ENCODE results near the gene DLG5.

Gene DLG5

GRCh38 chr10:77892761-77893160, 33.8 kb downstream of the DLG5 start:
- POLR2A ChIA-PET (ENCODE audit: low non-redundant PET), result no interaction called here
- CTCF ChIA-PET, result no interaction called here
- DNase-seq (ENCODE audit: low spot score), result no peak
- peak overlapping the region; percentile 70 for H3K27ac ChIP-seq
- TF ChIP-seq CTCF (conservative IDR thresholded peaks at IDR 0.05; ENCODE audit: low read depth), result no peak

GRCh38 chr10:77892021-77892739, 34.4 kb downstream of the DLG5 start:
- CTCF ChIA-PET, result interaction anchor here (0.9 to 1.6 kb wide), 2 partner anchors 18 to 36 kb away, joined by 3 to 4 read pairs; no protein-coding TSS in a partner anchor
- peak overlapping the region; percentile 70 for H3K27ac ChIP-seq
- DNase-seq (ENCODE audit: low spot score), result no peak
- POLR2A ChIA-PET (ENCODE audit: low non-redundant PET), result interaction anchor here (0.6 kb wide), 1 partner anchor 36 kb away, joined by 6 read pairs; no protein-coding TSS in a partner anchor
- TF ChIP-seq CTCF (conservative IDR thresholded peaks at IDR 0.05; ENCODE audit: low read depth), result no peak

- no peak for DNase-seq (ENCODE audit: low spot score)
- ChIA-PET CTCF (interaction anchor here (0.6 to 1.1 kb wide), 5 partner anchors 8 to 113 kb away, joined by 3 read pairs; no protein-coding TSS in a partner anchor), POLR2A (ENCODE audit: low non-redundant PET) (no interaction called here)
- peak overlapping the region; percentile 70 for H3K27ac ChIP-seq
- TF ChIP-seq CTCF (conservative IDR thresholded peaks at IDR 0.05; ENCODE audit: low read depth), result no peak
Measured at GRCh38 chr10:77890097-77890496, 36.5 kb downstream of the DLG5 start.

- CTCF ChIA-PET, result interaction anchor here (0.7 to 1.1 kb wide), 4 partner anchors 8 to 43 kb away, joined by 3 to 5 read pairs (median 3); no protein-coding TSS in a partner anchor
- no peak for DNase-seq (ENCODE audit: low spot score)
- peak overlapping the region; percentile 60 for H3K27ac ChIP-seq
- TF ChIP-seq CTCF (conservative IDR thresholded peaks at IDR 0.05; ENCODE audit: low read depth), result no peak
- POLR2A ChIA-PET (ENCODE audit: low non-redundant PET), result interaction anchor here (0.5 to 1.0 kb wide), 2 partner anchors 9 to 58 kb away, joined by 4 to 8 read pairs; no protein-coding TSS in a partner anchor
Measured at GRCh38 chr10:77889277-77889903, 37.2 kb downstream of the DLG5 start.

- TF ChIP-seq CTCF (conservative IDR thresholded peaks at IDR 0.05; ENCODE audit: low read depth), result no peak
- peak overlapping the region; percentile 48 for H3K27ac ChIP-seq
- ChIA-PET CTCF (interaction anchor here (0.6 kb wide), 1 partner anchor 1696 kb away, joined by 3 read pairs; no protein-coding TSS in a partner anchor), POLR2A (ENCODE audit: low non-redundant PET) (no interaction called here)
- no peak for DNase-seq (ENCODE audit: low spot score)
Measured at GRCh38 chr10:77888356-77888703, 38.2 kb downstream of the DLG5 start.

GRCh38 chr10:77887631-77888355, 38.8 kb downstream of the DLG5 start:
- DNase-seq (ENCODE audit: low spot score), result no peak
- CTCF ChIA-PET, result interaction anchor here (0.6 kb wide), 1 partner anchor 1697 kb away, joined by 3 read pairs; no protein-coding TSS in a partner anchor
- POLR2A ChIA-PET (ENCODE audit: low non-redundant PET), result no interaction called here
- no peak for TF ChIP-seq CTCF (conservative IDR thresholded peaks at IDR 0.05; ENCODE audit: low read depth)
- peak overlapping the region; percentile 48 for H3K27ac ChIP-seq
